Pancreas (tissue), 10 donors: ENCODE results near the gene GRID1. TPM values are rescaled to one million over a fixed set of nuclear protein-coding genes. Genes with fewer than 3 reads are reported as not detected.

Source experiments
- ATAC-seq, 4 donors: fragments of 200-7000 bp; cut with Tn5 transposase; one replicate each; pipeline versions ENCODE4 v1.8.0 to v1.9.1; 2020; ENCODE audit warnings: mild to moderate bottlenecking in 4 of 4, moderate library complexity in 4 of 4
- DNase-seq, 6 donors: peaks; one replicate each; pipeline ENCODE4 v3.0.0-alpha.2; 2020
- FAIRE-seq: peaks from 2 replicates; lab custom pipeline; 2012; peaks lifted over from hg19 to GRCh38; lab: Jason Lieb, UNC
- H3K27ac ChIP-seq, 4 donors: fragments of 200-600 bp; sonication (generic); 1 replicate in 3 of 4; 2 replicates in 1 of 4; pipeline versions ENCODE4 v1.5.0 to v1.8.0; 2020
- H3K27me3 ChIP-seq, 4 donors: fragments of 200-600 bp; one replicate each; pipeline ENCODE4 v1.8.0; 2021
- H3K36me3 ChIP-seq, 3 donors: fragments of 200-600 bp; sonication (generic) in 1 of 3; one replicate each; pipeline versions ENCODE4 v1.5.0 to v1.8.0; 2020 to 2021
- H3K4me1 ChIP-seq, 3 donors: fragments of 200-600 bp; one replicate each; pipeline ENCODE4 v1.8.0; 2021
- H3K4me3 ChIP-seq, 4 donors: fragments of 200-600 bp; sonication (generic) in 2 of 4; one replicate each; pipeline versions ENCODE4 v1.5.0 to v1.8.0; 2020 to 2021
- H3K9me3 ChIP-seq, 4 donors: fragments of 200-600 bp; one replicate each; pipeline ENCODE4 v1.8.0; 2021
- whole genome bisulfite sequencing, 2 donors: extraction: QIAGEN DNeasy Blood & Tissue Kit; methylation state at CpG; one replicate each; pipeline ENCODE4 v1.1.7; 2013; 5-methylcytosine and 5-hydroxymethylcytosine counted together
- intact Hi-C, 3 donors: fragments of 100-400 bp; cut with DNase I; formaldehyde crosslinking; loops; one replicate each; pipeline versions ENCODE4 v1.11.1 to v1.14.2; 2022
- polyA plus RNA-seq, 2 donors: library from polyadenylated mRNA; stranded (reverse); fragments of 200-250 nt; gene quantifications; one replicate each; pipeline ENCODE4 v1.2.3, GENCODE V29; 2013
- total RNA-seq, 6 donors: library from RNA; stranded (reverse); fragmentation: NEBNext Ultra II Directional in 4 of 6; extraction: Animal tissue kit (Norgen Biotek cat#: 25700) in 4 of 6; gene quantifications; one replicate each; pipeline versions ENCODE4 v1.2.1 to v1.2.4, GENCODE V29; 2021 to 2023
- TF ChIP-seq, protein P1 (sequence below), 4 donors: fragments of 200-600 bp; sonication (generic) in 3 of 4; IDR thresholded peaks; one replicate each; pipeline versions ENCODE4 v1.5.0 to v1.8.0; 2021; ENCODE audit warnings: antibody characterized with exemption in 4 of 4
- donor health status: healthy with polysubstance abuse.
- donor health status: DM: no; HTN: no; CAD: no; lungs with moderate emphysema.
- donor health status: DM: no; HTN: no; CAD: no.
- donor health status: control.
- donor health status: control.
- donor health status: Bipolar disorder and iron deficiency.
- donor health status: DM: yes; HTN: yes; CAD: no.
- donor health status: DM: no; HTN: no; CAD: no.
- donor health status: DM: no; HTN: no; CAD: no.
- donor health status: DM: yes; HTN: yes; CAD: no.

The GRID1 gene
- total and polyA plus RNA-seq, 8 donors, result 0.05 to 1.5 (median 0.91) TPM

DNA sequence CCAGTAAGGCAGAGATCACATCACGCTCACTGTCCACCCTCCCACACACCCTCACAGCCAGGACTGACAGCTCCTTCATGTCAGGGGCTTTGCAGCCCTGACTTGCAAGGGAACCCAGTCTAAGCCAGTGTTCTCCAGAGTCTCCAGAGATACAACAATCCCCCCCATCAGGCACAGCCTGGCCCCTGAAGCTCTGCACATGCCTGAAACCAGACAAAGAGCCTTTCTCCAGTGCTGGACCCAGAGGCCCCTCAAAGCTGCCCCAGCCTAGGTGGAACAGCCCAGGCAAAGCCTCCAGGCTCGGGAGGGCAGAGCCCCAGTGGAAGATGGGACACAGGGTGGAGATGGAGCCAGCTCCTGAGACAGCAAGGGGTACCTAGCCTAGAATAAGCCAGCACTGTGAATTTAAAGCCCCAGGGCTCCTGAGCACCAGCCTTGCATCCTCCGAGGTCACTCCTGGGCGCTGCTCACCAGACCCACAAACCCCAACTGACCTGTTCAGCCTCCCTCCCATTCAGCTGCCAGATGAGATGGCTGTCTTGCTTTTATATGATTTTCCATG lies 50.2 kb downstream of the GRID1 start:
- no peak for ATAC-seq
- H3K36me3 ChIP-seq, result no peaks in the 10 kb centered on the region
- DNase-seq, result no peak
- intact Hi-C loops, result no loop called here
- WGBS, 2 donors, result 47 to 62% methylated on average over 4 of the region's 4 CpGs
- H3K9me3 ChIP-seq, result no peaks in the 10 kb centered on the region
- no peak overlapping the region for H3K4me3 ChIP-seq
- no peaks in the 10 kb centered on the region for H3K4me1 ChIP-seq
- FAIRE-seq, result no peak
- no peak overlapping the region for H3K27ac ChIP-seq
- TF ChIP-seq, protein P1, sequence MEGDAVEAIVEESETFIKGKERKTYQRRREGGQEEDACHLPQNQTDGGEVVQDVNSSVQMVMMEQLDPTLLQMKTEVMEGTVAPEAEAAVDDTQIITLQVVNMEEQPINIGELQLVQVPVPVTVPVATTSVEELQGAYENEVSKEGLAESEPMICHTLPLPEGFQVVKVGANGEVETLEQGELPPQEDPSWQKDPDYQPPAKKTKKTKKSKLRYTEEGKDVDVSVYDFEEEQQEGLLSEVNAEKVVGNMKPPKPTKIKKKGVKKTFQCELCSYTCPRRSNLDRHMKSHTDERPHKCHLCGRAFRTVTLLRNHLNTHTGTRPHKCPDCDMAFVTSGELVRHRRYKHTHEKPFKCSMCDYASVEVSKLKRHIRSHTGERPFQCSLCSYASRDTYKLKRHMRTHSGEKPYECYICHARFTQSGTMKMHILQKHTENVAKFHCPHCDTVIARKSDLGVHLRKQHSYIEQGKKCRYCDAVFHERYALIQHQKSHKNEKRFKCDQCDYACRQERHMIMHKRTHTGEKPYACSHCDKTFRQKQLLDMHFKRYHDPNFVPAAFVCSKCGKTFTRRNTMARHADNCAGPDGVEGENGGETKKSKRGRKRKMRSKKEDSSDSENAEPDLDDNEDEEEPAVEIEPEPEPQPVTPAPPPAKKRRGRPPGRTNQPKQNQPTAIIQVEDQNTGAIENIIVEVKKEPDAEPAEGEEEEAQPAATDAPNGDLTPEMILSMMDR (IDR thresholded peaks at IDR 0.05), result no peak
- no peaks in the 10 kb centered on the region for H3K27me3 ChIP-seq

- TF ChIP-seq, protein P1 (IDR thresholded peaks at IDR 0.05), result no peak
- DNase-seq, result no peak
- H3K27ac ChIP-seq, result no peak overlapping the region
- FAIRE-seq, result no peak
- ATAC-seq, result no peak
- H3K4me3 ChIP-seq, result no peak overlapping the region
- H3K36me3 ChIP-seq, result no peaks in the 10 kb centered on the region
- intact Hi-C loops, result no loop called here
- H3K9me3 ChIP-seq, result no peaks in the 10 kb centered on the region
- H3K4me1 ChIP-seq, result no peaks in the 10 kb centered on the region
- no peaks in the 10 kb centered on the region for H3K27me3 ChIP-seq
These were observed 51.0 kb downstream of the GRID1 start for GRCh38 chr10:86315549-86315942.

DNA sequence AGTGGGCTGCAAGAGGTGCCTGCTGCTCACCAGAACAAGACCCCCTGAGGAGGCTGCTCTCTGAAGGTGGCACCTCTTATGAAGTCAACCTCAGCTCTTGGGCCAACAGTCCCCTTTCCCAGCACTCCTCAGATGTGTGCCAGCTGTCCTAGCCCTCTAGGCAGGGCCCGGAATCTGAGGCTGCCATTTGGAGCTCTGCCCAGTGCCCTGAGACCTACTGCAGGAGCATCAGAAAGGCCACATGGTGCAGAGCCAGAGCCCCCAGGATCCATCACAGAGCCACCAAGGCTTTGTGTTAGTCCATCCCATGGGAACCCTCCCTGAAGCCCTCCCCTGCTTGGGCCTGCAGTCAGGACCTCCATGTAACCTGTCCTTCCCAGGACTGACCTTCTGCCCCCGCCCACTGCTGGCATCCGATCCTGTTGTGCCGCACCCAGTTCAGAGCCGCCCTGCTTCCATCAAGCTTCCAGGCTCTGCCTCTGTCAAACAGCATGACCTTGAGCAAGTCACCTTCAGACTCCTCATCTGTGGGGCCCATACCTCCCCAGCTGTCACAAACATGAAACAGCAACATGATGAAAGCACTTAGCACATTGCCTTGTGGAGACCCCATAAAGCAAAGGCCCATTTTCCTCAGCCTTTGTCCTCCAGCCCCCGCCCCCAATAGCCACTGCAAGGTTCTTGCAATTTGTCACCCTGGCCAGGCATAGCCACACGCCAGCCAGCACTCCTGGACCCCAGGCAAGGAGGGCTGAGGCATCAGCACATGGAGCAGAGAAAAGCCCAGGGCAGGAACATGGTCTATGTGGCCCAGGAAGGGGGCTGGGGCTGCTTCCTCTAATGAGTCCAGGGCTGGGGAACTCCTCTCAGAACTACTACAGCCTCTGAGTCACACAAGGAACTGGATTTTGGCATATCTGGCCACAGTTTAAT lies 51.7 kb downstream of the GRID1 start:
- WGBS, 2 donors, result 68 to 72% methylated on average over 7 of the region's 7 CpGs
- Histone ChIP-seq H3K4me1 (no peaks in the 10 kb centered on the region), H3K9me3 (no peaks in the 10 kb centered on the region), H3K27me3 (no peaks in the 10 kb centered on the region), H3K4me3 (no peak overlapping the region), H3K36me3 (no peaks in the 10 kb centered on the region), H3K27ac (no peak overlapping the region)
- TF ChIP-seq, protein P1 (IDR thresholded peaks at IDR 0.05), result no peak
- intact Hi-C loops, result no loop called here
- DNase-seq (no peak), ATAC-seq (no peak), FAIRE-seq (no peak)

- no peak for ATAC-seq
These were observed 53.0 kb downstream of the GRID1 start for GRCh38 chr10:86313621-86314041.

More at GRCh38 chr10:86313621-86314041, 53.0 kb downstream of the GRID1 start:
- 67 to 75% methylated on average over 10 of the region's 10 CpGs for WGBS, 2 donors
- Histone ChIP-seq H3K9me3 (no peaks in the 10 kb centered on the region), H3K27ac (no peak overlapping the region), H3K27me3 (no peaks in the 10 kb centered on the region), H3K4me3 (no peak overlapping the region), H3K36me3 (no peaks in the 10 kb centered on the region), H3K4me1 (no peaks in the 10 kb centered on the region)
- DNase-seq, result no peak
- intact Hi-C loops, result no loop called here
- FAIRE-seq, result no peak
- TF ChIP-seq, protein P1 (IDR thresholded peaks at IDR 0.05), result no peak
